Transverse colon (tissue), 3 donors: Measurements from ENCODE around the gene PLXNA3.

ENCODE experiments used
- POLR2A ChIP-seq: fragments of 450-650 bp; IDR thresholded peaks from one replicate; pipeline ENCODE4 v1.6.1; 2016; ENCODE audit warnings: antibody characterized with exemption, mild to moderate bottlenecking, moderate library complexity
- POLR2AphosphoS5 ChIP-seq, 3 donors: sonication (generic); formaldehyde crosslinking; IDR thresholded peaks; one replicate each; pipeline ENCODE4 v1.6.1; 2016; ENCODE audit warnings: antibody characterized with exemption in 3 of 3

GRCh38 chrX:154469114-154469513, 11.0 kb downstream of the PLXNA3 start:
- TF ChIP-seq POLR2A (no peak), POLR2AphosphoS5 (IDR thresholded peaks at IDR 0.05) (no peak)
